GM12891 (cell line): ENCODE measurements around the gene MED6.

Source experiments
- DNase-seq: peaks from one replicate; pipeline ENCODE4 v3.0.0; 2011; ENCODE audit warnings: low spot score; ENCODE audit not compliant: insufficient read length
- FAIRE-seq: peaks from 2 replicates; lab custom pipeline; 2011; peaks lifted over from hg19 to GRCh38; lab: Jason Lieb, UNC
- PAX5 ChIP-seq: IDR thresholded peaks from 2 replicates; pipeline ENCODE4 v1.6.1; 2011; ENCODE audit warnings: low read length, moderate library complexity, mild to moderate bottlenecking; ENCODE audit not compliant: insufficient read depth, severe bottlenecking
- POLR2A ChIP-seq: IDR thresholded peaks from 2 replicates; pipeline ENCODE4 v1.6.1; 2011; ENCODE audit warnings: low read depth, low read length, control low read depth
- POLR2AphosphoS5 ChIP-seq: IDR thresholded peaks from 2 replicates; pipeline ENCODE4 v1.6.1; 2011; ENCODE audit warnings: low read depth, low read length, control low read depth
- POU2F2 ChIP-seq: IDR thresholded peaks from 2 replicates; pipeline ENCODE4 v1.6.1; 2011; ENCODE audit warnings: low read depth, mild to moderate bottlenecking, control low read depth, low read length, moderate library complexity
- SPI1 ChIP-seq: IDR thresholded peaks from 2 replicates; pipeline ENCODE4 v1.6.1; 2011; ENCODE audit warnings: low read depth, low read length, control low read depth
- TAF1 ChIP-seq: IDR thresholded peaks from 2 replicates; pipeline ENCODE4 v1.6.1; 2011; ENCODE audit warnings: low read depth, low read length, control low read depth

MED6 gene

DNA sequence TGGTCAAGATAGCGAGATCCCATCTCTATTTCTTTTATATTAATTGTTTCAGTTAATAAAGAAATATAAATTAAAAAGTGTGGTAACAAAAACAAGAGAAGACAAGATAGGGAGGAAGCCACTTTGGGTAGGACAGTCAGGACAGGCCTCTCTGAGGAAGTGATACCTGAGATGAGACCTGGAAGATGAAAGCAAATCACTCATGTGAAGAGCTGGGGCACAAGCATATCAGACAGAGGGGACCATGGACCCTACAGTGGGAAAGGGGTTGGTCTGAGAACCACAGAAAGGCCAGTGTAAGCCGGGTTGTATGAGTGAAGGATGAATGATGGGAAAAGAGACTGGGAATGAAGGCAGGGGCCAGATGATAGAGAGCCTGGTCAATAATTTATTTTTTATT is 1.8 kb upstream of the MED6 start:
- peak; percentile 97 for TF ChIP-seq SPI1
- TF ChIP-seq TAF1 = no peak
- no peak for TF ChIP-seq POU2F2
- no peak for TF ChIP-seq POLR2A
- no peak for TF ChIP-seq POLR2AphosphoS5
- TF ChIP-seq PAX5 = peak; percentile 28
- FAIRE-seq (peak; percentile 50), DNase-seq (no peak)

DNA sequence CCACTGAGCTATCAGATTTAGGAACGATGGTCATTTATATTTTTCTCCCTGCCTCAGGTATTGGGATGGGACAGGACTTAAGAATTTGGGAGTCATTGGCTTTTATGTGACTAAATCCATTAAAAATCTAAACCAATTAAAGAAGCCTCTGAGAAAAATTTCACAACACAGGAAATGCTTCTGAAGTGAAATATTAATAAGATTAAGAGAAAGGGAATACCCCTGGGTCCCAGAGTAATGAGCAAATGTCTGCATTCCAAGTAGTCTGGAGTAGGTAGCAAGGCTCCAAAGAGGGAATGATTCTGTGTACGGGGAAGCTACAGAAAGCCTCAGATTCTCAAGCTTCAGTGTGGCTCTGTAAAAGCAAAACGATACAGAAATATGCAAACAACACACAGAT is 707 bp upstream of the MED6 start:
- TF ChIP-seq SPI1 (no peak), POLR2A (no peak), POU2F2 (no peak), TAF1 (no peak), POLR2AphosphoS5 (no peak), PAX5 (no peak)
- DNase-seq (no peak), FAIRE-seq (peak; percentile 45)

DNA sequence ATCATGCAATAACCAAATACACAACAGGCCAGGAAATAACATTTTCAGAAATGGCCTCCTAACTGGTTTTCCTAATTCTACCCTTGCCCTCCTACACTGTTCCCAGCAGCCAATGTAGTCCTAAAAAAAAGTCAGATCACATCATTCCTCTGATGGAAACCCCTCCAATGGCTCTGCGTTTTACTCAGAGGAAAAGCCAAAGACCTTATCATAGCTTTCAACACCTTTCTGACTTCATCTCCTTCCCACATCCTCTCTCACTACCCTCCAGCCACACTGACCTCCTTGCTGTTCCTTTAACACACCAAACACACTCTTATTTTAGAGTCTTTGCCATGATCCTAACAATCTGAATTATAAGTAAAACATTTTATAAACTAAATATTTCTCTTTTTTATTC is 1.1 kb downstream of the MED6 start:
- TF ChIP-seq PAX5 (no peak), POU2F2 (no peak), POLR2A (no peak), TAF1 (no peak), POLR2AphosphoS5 (no peak), SPI1 (no peak)
- DNase-seq (no peak), FAIRE-seq (no peak)

DNA sequence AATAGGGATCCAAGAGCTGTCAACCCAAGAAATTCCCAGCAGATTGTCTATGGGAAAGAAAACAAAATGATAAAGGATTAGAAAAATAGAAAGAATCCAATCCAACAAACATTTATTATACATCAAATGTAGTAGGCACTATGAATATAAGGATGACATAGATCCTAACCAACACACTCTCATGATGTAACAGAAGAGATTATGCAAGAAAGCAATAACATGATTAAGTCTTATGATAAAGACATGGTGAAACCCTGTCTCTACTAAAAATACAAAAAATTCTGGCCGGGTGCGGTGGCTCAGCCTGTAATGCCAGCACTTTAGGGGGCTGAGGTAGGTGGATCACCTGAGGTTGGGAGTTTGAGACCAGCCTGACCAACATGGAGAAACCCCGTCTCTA is 2.7 kb downstream of the MED6 start:
- FAIRE-seq = no peak
- no peak for DNase-seq
- TF ChIP-seq POU2F2 (no peak), POLR2AphosphoS5 (no peak), PAX5 (no peak), SPI1 (no peak), POLR2A (no peak), TAF1 (no peak)

DNA sequence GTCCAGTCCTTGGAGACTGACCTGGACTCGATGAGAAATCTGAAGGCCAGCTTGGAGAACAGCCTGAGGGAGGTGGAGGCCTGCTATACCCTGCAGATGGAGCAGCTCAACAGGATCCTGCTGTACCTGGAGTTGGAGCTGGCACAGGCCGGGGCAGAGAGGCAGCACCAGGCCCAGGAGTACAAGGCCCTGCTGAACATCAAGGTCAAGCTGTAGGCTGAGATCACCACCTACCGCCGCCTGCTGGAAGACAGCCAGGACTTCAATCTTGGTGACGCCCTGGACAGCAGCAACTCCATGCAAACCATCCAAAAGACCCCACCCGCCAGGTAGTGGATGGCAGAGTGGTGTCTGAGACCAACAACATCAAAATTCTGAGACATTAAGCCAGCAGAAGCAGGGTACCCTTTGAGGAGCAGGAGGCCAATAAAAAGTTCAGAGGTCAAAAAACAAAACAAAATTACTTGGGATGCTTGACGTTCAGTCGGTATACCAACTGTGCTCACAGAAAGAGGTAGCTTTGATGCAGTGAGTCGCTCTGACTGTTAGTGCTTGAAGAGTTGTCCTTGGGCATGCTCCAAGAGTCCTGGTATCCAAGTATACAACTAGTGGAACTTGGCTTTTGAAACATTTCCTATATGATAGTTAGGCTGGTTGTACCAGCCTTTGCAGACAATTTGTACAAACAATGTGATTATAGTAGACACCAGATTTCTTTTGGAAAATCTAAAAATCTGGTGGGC is 4.8 kb downstream of the MED6 start:
- no peak for DNase-seq
- TF ChIP-seq SPI1 (no peak), POLR2A (no peak)
- FAIRE-seq = no peak

DNA sequence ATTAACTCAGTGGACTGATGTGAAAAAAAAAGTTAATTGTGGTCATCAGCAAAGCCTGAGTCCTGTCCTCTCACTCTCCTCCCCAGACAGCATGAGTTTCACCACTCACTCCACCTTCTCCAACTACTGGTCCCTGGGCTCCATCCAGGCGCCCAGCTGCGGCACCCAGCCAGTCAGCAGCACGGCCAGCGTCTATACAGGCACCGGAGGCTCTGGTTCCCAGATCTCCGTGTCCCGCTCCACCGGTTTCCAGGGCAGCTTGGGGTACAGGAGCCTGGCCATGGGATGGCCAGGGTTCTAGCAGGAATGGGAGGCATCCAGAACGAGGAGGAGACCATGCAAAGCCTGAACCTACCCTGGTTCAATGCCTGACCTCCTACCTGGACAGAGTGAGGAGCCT is 6.0 kb downstream of the MED6 start:
- FAIRE-seq (no peak), DNase-seq (no peak)
- TF ChIP-seq POLR2A (no peak), POU2F2 (no peak), PAX5 (no peak), POLR2AphosphoS5 (no peak), TAF1 (no peak), SPI1 (no peak)

DNA sequence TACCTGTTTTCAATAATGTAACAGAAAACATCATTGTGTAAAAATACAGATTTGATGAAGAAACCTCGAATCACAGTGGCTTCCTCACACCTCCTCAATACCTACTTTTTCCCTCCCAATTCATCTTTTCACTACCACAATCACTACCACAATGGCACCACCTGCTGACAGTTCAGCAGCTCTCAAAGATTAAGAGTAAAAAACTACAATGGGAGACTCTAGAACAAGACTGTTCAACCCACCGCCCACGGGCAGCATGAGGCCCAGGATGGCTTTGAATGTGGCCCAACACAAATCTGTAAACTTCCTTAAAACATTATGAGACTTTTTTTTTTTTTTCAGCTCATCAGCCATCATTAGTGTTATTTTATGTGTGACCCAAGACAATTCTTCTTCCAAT is 15.2 kb downstream of the MED6 start:
- TF ChIP-seq SPI1 (no peak), POLR2AphosphoS5 (no peak), TAF1 (no peak), POLR2A (no peak), PAX5 (no peak), POU2F2 (no peak)
- DNase-seq (no peak), FAIRE-seq (no peak)

DNA sequence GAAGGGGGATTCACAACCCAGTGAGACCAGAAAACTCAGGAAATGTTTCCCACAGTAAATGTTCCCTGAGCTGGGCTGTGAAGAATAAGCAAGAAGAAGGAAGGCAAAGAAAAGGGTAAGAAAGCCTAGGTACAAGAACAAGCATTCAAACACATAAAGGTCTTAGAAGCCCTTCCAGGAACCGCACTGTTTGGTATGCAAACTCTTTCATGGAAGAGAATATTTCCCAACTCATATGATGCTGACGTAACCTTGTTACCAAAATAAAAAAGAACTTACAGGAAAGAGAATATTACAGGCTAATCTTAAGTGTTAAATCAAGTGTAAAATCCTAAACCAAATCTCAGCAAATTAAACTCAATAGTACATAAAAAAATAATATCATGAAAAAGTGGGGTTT is 23.6 kb downstream of the MED6 start:
- FAIRE-seq (no peak), DNase-seq (no peak)
- no peak for TF ChIP-seq SPI1
- TF ChIP-seq POLR2AphosphoS5 = no peak
- no peak for TF ChIP-seq TAF1
- no peak for TF ChIP-seq PAX5

DNA sequence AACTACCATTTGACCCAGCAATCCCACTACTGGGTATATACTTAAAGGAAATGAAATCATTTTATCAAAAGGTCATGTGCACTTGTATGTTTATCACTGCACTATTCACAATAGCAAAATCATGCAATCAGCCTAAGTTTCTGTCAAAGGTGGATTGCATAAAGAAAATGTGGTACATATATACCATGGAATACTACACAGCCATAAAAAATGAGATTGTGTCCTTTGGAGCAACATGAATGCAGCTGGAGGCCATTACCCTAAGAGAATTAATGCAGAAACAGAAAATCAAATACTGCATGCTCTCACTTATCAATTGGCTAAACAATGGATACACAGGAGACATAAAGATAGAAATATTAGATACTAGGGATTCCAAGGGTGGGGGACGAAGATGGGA is 27.4 kb downstream of the MED6 start:
- no peak for FAIRE-seq
- TF ChIP-seq POU2F2 = no peak
- no peak for TF ChIP-seq TAF1
- no peak for TF ChIP-seq POLR2A
- no peak for TF ChIP-seq POLR2AphosphoS5
- TF ChIP-seq PAX5 = no peak
- no peak for DNase-seq

DNA sequence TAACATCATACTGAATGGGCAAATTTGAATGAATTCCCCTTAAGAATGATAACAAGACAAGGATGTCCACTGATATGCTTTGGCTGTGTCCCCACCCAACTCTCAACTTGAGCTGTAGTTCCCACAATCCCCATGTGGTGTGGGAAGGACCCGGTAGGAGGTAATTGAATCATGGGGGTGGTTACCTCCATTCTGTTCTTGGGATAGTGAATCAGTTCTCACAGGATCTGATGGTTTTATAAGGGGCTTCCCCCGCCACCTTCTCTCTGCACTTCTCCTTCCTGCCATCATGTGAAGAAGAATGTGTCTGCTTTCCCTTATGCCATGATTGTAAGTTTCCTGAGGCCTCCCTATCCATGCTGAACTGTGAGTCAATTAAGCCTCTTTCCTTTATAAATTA is 29.3 kb downstream of the MED6 start:
- FAIRE-seq = no peak
- TF ChIP-seq POLR2AphosphoS5 = no peak
- TF ChIP-seq TAF1 = no peak
- no peak for TF ChIP-seq POLR2A
- no peak for TF ChIP-seq POU2F2
- no peak for TF ChIP-seq SPI1
- no peak for TF ChIP-seq PAX5

DNA sequence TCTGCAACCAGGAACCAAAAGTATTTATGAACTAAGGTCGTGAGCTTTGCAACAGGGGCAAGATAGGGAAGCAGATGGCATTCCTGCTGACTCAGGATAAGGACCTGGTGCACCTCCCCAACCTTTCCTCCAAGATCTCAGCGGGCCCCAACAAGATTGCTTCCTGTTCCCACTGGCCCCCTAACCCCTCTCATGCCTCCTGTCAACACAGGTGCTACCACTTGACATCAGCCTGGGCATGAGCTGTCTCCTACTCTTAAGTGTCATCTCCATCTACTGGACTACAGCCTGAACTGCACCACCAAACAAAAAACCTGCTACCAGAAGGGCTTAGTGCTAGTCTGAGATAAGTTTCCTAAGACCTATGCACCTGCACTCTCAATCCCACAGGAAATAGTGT is 32.7 kb downstream of the MED6 start:
- FAIRE-seq = peak; percentile 74

More for the DNA sequence above, 29.3 kb downstream of the MED6 start:
- no peak for DNase-seq

More for the DNA sequence above, 32.7 kb downstream of the MED6 start:
- no peak for DNase-seq
- TF ChIP-seq TAF1 = no peak
- no peak for TF ChIP-seq POLR2A
- no peak for TF ChIP-seq POLR2AphosphoS5
- TF ChIP-seq POU2F2 = no peak
- no peak for TF ChIP-seq PAX5
- TF ChIP-seq SPI1 = no peak
